ENCODE measurements around the gene CCDC78. TPM values are rescaled to one million over a fixed set of nuclear protein-coding genes. Genes with fewer than 3 reads are reported as not detected.
"Not testable (repeated sequence)": the region's sequence is repeated elsewhere in the genome, so short reads cannot be mapped to it uniquely, and the experiment has no call there.

Gene CCDC78
- total RNA-seq, 1 donor from 2014 or later: 2.4 TPM

DNA sequence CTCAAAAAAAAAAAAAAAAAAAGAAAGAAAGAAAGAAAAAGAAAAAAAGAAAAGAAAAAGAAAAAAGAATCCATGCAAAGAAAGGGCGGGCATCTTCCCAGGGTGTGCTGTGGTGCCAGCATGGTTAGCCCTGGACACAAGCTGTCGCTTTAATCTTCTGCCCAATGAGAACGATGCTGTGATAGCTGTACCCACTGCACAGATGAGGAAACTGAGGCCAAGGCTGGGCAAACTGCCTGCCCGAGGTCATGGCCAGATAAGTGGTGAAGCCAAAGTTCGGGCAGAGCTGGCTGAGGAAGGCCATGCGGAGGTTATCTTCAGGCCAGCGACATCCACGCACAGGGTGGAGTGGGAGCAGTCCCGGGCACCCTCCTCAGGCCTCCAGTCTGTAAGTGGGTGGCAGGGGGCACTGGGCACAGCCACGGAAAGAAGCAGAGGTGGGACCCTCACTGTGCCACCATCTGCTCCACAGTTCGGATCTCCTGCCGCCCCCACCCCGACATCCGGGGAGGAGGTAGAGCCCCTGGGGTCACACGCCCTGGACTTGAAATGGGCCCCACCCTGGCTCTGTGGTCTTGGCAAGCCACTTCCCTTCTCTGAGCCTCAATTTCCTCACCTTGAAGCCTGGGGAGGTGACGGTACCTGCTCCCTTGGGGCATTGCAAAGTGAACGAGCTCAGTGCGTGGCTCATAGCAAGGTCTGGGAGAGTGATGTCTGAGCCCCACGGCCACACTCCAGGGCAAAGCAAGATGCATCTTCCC is 27.2 kb downstream of the CCDC78 start:
- intact Hi-C loops (cut with micrococcal nuclease): no loop called here

DNA sequence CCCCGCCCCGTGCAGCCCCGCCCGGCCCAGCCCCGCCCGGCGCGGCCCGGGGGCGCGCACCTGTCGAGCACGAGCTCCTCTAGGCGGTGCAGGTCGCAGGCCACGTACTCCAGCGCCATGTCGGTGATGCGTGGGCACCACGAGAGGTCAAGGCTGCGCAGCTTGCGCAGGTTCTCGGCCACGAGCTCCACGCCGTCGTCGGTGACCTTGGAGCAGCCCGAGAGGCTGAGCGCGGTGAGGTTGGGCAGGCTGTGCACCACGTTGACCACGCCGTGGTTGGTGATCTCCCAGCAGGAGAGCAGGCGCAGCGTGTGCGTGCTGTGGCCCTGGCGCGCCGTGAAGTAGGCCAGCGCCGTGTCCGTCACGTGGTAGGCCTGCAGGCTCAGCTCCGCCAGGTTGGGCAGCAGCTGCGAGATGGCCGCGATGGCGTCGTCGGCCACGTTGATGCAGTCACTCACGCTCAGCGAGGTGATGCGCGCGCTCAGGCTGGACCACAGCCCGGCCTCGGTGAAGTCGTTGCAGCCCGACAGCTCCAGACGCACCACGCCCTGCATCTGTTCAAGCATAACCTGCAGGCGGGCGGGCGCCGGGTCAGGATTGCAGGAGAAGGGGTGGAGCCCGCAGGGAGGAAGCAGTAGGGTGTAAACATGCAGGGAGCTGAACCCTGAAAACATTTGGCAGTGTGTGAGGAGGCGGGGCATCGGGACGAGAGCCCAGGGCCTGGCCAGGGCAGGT is 30.7 kb downstream of the CCDC78 start:
- intact Hi-C loops (cut with micrococcal nuclease): loop anchor here (1.0 kb wide), 1 partner anchor 11 kb away; the partner anchor contains the start of gene JMJD8

DNA sequence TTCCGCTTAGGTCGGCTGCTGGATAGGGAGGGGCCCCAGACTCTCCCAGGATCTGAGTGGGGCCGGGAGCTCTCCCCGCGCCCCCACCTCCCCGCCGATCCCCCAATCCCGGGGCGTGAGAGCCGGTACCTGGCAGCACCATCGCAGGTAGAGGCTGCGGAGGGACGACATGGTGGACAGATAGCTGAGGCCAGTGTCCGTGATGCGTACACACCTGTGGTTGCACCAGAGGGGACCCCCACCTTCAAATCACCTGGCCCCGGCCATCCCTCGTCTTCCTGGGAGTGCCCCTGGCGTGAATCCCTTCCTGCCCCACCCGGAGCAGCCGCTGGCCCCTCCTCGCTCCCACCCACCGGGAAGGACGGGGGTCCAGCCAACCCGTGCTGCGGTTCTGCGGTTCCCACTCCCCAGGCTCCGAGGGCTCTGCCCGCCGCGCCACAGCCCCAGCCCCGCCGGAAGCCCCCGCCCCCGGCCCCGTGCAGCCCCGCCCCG is 31.3 kb downstream of the CCDC78 start:
- intact Hi-C loops (cut with micrococcal nuclease): loop anchor here (1.0 kb wide), 1 partner anchor 11 kb away; the partner anchor contains the start of gene JMJD8

DNA sequence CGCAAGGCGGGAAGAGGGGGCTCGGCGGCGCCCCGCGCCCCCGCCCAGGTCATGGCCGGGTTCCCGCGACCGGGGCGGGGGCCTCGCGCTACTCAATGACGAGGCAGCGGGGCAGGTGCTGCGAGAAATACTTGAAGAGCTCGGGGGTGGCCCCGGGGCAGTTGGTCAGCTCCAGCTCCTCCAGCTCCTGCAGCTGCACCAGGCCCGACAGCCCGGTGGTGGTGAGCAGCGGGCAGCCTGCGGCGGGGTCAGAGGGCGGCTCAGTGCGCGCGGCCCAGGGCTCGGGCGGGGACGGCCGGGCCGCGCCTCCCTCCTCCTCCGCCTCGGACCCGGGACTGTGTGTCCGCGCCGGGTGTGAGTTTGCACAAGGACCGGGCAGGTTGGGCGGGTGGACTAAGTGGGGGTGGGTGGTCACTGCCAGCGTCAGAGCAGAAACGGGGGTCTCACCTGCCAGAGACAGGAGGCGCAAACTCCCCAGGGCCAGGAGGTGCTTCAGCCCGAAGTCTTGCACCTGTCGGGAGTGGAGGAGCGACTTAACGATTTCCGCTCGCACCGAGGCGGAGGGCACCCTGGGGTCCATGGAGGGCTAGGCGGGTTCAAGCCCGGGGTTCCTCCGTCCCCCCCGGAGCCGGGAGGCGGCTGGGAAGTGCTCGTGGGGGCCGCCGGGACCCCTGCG is 31.9 kb downstream of the CCDC78 start:
- intact Hi-C loops (cut with micrococcal nuclease): no loop called here

DNA sequence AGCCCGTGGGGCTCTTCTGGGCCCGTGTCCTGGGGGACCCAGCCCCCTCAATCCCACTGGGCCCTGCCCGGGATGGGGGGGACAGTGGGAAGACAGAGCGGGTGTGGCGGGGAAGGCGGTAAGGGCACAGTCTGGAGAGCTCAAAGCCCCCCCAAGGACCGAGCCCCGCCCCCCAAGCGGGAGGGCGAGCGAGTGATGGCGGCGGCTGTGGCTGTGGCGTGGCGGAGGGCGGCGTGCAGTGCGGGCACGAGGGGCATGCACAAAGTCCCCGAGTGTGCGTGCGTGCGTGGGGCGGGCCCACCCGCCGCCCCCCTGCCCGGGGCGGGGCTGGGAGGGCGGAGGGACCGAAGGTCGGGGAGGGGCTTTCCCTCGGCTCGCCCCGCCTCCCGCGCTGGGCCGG is 32.5 kb downstream of the CCDC78 start:
- intact Hi-C loops (cut with micrococcal nuclease): no loop called here

DNA sequence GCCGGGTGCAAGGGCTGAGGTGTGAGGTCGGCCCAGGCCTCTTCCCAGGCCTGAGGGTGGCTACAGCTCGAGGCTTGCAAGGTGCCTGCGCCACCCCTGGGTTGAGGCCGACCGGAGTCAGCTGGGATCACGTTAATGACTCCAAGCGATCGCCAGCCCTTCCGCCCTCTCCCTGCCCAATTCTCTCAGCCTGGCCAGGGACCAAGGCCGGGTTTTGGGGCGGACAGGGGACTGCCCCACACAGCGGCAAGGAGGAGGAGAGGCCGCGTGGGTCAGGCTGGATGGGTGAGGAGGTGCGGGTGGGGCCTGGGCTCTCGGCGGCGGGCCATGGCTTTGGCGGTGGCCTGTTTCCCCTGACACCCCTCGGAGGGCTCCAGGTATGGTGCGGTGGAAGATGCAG is 32.9 kb downstream of the CCDC78 start:
- intact Hi-C loops (cut with micrococcal nuclease): no loop called here

DNA sequence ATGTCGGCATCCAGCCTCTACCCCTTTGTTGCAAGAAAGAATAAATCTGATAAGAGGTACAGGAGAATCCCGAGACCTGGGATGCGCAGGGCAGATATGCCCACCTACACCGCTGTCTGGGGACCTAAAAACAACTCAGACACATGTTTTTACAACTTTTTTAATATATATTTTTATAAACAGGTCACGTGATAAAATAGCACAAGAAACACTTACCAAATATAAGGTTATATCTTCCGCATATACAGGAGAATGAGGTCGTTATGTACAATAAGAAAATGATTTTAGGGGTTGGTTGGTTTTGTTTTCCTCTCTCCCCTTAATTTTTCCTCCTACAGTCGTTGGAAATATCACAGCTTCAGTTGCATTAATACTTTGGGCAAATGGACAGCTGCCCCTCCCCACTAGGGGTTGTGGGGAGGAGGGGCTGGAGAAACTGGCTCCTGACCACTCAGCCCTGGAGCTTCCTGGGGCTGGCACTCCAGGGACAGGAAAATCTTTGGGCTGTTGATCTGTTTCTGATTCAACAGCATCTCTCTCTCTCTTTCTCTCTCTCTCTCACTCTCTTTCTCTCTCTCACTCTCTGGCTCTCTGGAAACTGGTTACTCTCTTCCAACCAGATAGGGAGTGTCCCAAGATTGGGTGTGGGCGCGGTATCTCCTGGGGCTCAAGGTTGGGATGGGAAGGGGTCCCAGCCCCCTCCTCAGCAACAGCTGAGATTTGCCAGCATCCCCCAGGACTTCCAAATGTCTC is 33.7 kb downstream of the CCDC78 start:
- intact Hi-C loops (cut with micrococcal nuclease): no loop called here

DNA sequence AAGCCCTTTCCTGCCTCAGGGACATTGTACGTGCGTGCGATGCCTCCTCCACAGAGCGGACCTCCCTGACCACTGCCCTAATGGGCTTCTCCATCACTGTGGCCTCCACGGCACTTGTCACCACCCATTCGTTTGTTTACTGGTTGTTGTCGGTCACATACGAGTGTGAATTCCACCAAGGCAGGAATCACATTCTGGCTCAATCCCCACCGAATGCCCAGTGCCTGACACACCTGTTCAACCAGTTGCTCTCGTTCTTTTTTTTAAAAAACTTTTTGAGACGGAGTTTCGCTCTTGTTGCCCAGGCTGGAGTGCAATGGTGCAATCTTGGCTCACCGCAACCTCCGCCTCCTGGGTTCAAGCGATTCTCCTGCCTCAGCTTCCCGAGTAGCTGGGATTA is 35.0 kb downstream of the CCDC78 start:
- intact Hi-C loops (cut with micrococcal nuclease): not testable (repeated sequence)

DNA sequence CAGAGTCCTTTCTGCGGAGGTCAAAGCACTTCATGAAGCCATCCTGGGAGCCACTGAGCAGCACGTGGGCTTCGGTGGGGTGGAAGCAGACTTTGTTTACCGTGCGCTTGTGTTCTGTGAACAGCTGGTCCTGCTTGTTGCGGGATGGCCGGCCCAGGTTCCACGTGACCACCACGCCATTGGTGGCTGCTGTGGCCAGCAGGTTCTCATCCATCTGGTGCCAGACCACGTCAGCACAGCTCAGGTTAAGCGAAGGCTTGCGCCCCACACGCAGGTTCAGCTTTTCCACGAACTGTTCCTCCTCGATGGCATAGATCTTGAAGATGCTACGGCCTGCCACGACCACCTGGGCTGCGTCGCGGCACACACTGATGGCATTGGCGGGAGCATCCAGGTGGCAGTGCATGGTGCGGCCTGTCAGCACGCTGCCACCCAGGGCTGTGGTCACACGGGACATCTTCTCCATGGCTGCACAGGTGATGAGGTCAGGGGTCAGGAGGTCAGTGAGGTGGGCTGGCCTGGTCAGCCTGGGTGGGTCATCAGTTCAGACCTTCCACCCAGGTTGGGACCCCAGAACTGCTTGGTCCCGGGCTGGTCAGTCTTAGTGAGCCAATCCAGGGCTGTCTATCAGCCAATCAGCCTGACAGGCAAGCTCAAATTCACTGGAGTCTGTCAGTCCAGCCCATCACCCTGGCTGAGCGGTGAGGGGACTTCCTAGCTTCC is 36.9 kb downstream of the CCDC78 start:
- intact Hi-C loops (cut with micrococcal nuclease): no loop called here

DNA sequence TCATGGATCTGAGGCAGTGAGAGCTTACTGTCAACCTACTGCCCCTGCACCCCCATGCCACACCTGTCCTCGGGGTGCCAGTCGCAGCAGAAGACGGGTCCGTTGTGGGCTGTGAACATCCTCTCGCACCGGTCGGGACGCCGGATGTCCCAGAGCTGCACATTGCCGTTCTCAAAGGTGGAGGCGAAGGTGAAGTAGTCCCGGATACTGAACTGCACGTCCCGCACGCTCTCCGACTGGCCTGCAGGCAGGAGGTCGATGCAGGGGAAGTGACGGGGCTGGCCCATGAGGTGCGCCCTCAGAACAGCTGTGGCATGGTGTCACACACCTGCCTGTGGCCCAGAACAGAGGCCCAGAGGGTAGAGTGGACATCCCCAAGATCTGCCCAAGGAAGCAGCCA is 38.7 kb downstream of the CCDC78 start:
- intact Hi-C loops (cut with micrococcal nuclease): no loop called here

DNA sequence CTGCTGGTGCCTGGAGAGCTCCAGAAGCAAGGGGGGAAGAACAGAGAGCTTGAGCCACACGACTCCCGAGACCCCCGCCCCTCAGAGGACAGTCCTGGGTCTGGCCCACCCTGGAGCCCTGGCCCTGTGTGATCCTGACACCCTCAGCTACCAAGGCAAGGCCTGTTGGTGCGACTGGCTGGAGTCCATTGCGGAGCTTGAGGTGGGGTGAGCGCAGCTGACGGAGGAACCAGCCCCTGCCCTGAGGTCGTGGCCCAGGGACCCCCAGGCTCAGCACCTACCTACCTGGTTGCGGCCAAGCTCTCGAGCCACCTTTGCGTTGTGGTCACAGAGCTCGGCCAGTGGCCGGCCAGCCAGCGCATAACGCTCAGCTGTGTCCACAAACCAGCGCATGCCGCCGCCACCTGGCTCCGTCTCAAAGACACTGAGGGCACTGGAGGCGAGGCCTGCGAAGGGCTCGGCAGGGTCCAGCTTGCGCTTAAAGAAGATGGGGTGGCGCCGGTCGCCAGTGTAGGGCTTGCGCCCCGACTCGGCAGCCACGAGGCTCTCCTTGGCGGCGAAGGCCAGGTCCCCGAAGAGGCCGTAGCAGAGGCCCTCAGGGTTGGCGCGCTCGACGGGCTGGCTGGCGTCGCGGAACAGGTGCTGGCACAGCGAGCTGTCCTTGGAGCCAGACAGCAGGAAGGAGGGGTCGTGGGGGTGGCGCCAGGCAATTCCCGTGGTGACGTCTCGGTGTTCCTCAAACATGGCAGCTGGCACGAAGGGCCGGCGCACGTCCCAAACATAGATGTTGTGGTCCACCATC is 39.6 kb downstream of the CCDC78 start:
- intact Hi-C loops (cut with micrococcal nuclease): no loop called here

DNA sequence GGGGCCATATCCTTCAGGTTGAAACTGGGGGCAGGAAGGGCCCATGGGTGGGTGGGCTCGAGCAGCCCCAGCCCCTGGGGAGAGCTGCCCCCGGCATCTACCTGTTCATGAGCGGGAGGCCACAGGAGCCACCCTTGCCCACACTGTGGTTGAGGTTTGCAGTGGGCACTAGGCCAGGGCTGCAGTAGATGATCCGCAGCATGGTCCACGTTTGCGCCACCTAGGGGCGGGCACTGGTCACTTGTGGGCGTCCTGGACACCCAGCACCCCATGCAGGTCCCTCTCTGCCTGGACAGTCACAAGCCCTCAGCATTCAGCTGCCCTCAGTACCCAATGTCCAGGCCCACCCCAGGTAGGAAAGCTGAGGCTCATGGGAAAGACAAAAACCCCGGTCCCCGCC is 40.3 kb downstream of the CCDC78 start:
- intact Hi-C loops (cut with micrococcal nuclease): loop anchor here (2.0 kb wide), 1 partner anchor 97 kb away; no protein-coding TSS in a partner anchor

DNA sequence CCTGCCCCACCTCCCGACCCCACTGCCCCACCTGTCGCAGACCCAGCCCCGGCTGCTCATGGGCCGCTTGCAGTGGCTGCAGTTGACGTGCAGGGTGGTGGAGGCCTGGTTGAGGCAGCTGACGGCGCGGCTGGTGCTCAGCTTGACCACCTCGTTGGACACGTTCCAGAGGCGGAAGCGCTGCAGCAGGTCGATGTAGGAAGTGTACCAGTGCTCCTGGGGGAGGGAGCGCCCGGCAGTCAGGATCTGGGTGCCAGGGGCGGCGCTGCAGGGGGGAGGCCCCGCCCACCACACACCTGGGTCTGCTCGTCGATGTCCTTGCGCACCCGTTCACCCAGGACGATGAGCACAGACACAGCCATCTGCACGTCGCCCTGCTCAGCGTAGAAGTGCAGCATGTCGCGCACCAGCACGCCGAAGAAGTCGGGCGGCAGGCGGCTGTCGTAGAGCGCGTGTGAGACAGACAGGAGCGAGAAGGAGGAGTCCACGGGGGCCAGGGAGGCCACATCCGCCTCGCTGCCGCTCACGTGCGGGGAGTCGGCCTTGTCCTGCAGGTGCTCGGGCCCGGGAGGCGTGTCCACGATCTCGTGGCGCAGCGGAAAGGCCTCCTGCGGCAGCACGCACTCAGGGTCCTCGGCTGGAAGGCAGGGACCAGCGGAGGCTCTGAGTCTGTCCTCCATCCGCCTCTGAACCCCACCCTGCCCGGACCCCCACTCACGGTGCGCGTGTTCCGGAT is 41.1 kb downstream of the CCDC78 start:
- intact Hi-C loops (cut with micrococcal nuclease): loop anchor here (1.0 to 5.0 kb wide), 7 partner anchors 10 to 333 kb away; partner anchors contain the start of genes AXIN1, CAPN15, CCDC78 and HAGHL

DNA sequence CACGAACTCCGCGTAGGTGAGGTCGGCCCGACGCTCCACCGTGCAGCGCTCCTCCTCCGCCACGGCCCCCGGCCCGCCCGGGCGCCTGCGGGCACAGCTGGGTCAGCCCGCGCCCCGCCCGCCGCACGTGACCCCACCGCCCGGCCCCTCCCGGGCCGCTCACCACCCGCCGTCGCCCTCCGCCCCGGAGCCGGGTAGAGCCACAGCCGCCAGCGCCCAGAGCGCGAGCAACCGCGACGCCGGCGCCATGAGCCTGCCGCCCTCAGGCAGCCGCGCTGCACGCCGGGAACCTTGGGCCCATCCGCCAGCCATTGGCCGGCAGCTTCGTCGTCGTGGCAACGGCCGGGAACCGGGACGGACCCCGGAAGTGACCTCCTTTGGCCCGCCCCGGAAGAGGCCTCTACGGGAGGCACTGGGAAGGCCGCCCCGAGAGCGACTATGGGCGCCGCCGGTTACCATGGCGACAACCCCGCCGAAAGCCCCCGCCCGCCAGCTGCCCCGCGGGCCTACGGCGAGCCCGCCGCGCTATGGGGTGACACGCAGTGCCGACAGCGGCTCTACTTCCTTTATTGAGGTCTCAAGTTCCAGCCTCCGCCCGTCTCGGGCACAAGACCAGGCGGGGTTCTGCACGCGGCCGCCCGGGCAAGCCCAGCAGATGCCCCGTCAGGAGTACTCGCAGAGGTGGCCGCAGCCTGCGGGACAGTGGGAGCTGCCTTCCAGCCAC is 42.0 kb downstream of the CCDC78 start, which contains the start of gene JMJD8:
TSS of gene JMJD8 (minus strand) at position 264 of the 724 bp plus-strand sequence. CDS start at position 249, 15 bp downstream.
- intact Hi-C loops (cut with micrococcal nuclease): loop anchor here (1.0 to 5.0 kb wide), 7 partner anchors 11 to 332 kb away; partner anchors contain the start of genes AXIN1, CAPN15, CCDC78 and HAGHL

DNA sequence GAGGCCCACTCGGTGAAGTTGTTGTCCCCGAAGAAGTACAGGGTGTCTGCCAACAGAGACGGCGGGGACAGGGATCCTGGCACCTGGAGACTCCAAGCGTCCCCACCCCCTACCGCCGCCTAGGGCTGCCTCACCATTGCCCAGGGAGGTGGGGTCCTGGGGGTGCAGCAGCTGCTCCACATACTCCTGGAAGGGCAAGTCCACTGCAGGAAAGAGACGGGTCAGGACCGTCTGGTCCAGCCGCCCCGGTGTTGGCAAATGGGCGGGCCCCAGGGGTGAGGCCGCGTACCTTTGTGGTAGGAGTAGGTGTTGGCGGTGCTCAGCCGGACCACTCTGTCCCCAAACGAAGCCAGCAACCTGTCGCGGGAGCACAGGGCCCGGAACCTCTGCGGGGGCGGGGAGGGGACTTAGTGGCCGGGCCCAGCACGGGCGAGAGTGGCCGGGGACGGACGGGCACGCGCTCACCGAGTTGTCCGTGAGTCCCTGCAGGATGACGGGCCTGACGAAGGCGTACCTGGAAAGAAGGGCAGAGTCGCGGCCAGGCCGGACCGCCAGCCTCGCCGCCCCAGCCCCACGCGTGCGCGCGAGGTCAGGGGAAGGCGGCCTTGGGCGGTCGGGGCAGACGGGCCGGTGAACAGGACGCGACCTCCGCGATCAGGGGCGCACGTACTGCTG is 42.7 kb downstream of the CCDC78 start:
- intact Hi-C loops (cut with micrococcal nuclease): loop anchor here (1.0 to 5.0 kb wide), 7 partner anchors 12 to 331 kb away; partner anchors contain the start of genes AXIN1, CAPN15, CCDC78 and HAGHL

DNA sequence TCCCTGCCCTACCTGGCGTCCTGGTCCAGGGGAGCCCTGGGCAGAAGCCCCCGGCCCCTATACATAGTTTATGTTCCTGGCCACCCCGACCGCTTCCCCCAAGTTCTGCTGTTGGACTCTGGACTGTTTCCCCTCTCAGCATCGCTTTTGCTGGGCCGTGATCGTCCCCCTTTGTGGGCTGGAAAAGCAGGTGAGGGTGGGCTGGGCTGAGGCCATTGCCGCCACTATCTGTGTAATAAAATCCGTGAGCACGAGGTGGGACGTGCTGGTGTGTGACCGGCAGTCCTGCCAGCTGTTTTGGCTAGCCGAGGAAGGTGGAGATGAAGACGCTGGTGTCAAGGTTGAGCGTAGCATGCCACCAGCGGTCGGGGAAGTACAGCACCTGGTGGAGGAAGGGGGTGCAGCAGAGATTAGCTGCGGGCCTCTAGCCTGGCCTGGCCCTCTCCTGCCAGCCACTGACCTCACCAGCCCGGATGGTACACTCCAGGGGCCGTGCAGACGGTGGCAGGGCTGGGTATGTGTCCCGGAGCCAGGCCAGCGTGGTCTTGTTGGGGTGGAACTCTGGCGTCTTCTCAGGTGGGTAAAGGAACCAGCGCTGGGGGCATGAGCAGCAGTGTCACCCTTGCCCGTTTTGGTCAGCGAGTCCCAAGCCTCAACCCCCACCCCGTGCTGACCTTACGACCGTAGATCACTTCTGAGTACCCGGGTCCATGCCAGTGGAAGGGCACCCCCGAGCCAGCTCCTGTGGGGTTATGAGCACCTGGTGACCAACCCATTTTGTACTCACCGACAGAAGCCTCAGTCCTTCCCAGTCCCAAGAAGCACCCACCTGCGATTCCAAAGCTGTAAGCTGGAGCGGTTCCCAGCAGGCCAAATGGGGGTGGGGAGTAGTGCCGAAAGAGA is 43.5 kb downstream of the CCDC78 start:
- intact Hi-C loops (cut with micrococcal nuclease): loop anchor here (5.0 kb wide), 1 partner anchor 45 kb away; the partner anchor contains the start of genes CCDC78 and HAGHL
